ENCODE results near the gene HOATZ. TPM values are rescaled to one million over a fixed set of nuclear protein-coding genes. Genes with fewer than 3 reads are reported as not detected.

HOATZ gene
- polyA plus RNA-seq, 1 of the 3 experiments (the other 2 are of a cell fraction), result 4.9 TPM

GRCh38 chr11:111522426-111522825, 7.8 kb downstream of the HOATZ start:
- DNase-seq, result no peak
- CTCF ChIA-PET, result no interaction called here
- Histone ChIP-seq H3K4me1 (ENCODE audit: control insufficient read depth in 1 of 2, insufficient read depth in 2 of 2, low read depth in 1 of 2, low read length in 1 of 2) (peaks cover 0 to 25% of the 10 kb centered on the region in 2 experiments; a peak in 2 of 4 replicates), H3K27me3 (ENCODE audit: insufficient read depth) (no peaks in the 10 kb centered on the region), H3K79me2 (ENCODE audit: insufficient read depth) (no peaks in the 10 kb centered on the region), H3K9me2 (no peaks in the 10 kb centered on the region), H3K9me3 (no peaks in the 10 kb centered on the region), H3K4me2 (no peak overlapping the region), H3K27ac (ENCODE audit: low read depth in 2 of 2, low read length in 1 of 2) (peak overlapping the region in 1 of 2 experiments; percentile 87; a peak in 1 of 4 replicates), H4K20me1 (ENCODE audit: insufficient read depth) (no peaks in the 10 kb centered on the region), H2AFZ (ENCODE audit: low read depth) (no peak overlapping the region), H3K9ac (no peak overlapping the region), H3F3A (replicated peaks; ENCODE audit: insufficient read depth) (peaks cover 43% of the 10 kb centered on the region), H3K4me3 (ENCODE audit: low read depth in 2 of 2, low read length in 1 of 2) (no peak overlapping the region), H3K36me3 (replicated peaks in 1 of 2; ENCODE audit: control insufficient read depth in 1 of 2, insufficient read depth in 2 of 2, low read length in 1 of 2) (no peaks in the 10 kb centered on the region)
- POLR2A ChIA-PET, result no interaction called here
- TF ChIP-seq RAD21 (IDR thresholded peaks at IDR 0.05; ENCODE audit: low read length), result no peak
- no peak for TF ChIP-seq EP300 (IDR thresholded peaks at IDR 0.05; ENCODE audit: borderline replicate concordance in 1 of 2, low read depth in 1 of 2, low read length in 1 of 2)
- no peak for TF ChIP-seq PBX3 (IDR thresholded peaks at IDR 0.05)
- TF ChIP-seq RCOR1 (IDR thresholded peaks at IDR 0.05; ENCODE audit: low read length), result no peak
- TF ChIP-seq YY1 (IDR thresholded peaks at IDR 0.05; ENCODE audit: low read depth), result no peak
- TF ChIP-seq POLR2AphosphoS5 (IDR thresholded peaks at IDR 0.05; ENCODE audit: low read depth, low read length), result no peak
- TF ChIP-seq FOXJ3 (CRISPR knock-in tag; IDR thresholded peaks at IDR 0.05), result no peak
- TF ChIP-seq FOSL2 (IDR thresholded peaks at IDR 0.05; ENCODE audit: borderline replicate concordance, low read depth), result no peak
- TF ChIP-seq NFIC (IDR thresholded peaks at IDR 0.05; ENCODE audit: borderline replicate concordance), result no peak
- TF ChIP-seq ZBTB33 (IDR thresholded peaks at IDR 0.05; ENCODE audit: borderline replicate concordance, low read depth), result no peak
- TF ChIP-seq SIN3A (IDR thresholded peaks at IDR 0.05; ENCODE audit: borderline replicate concordance, low read depth, low read length), result no peak
- 89% methylated on average over 5 of the region's 5 CpGs for WGBS (ENCODE audit: low lambda C conversion rate)

- Histone ChIP-seq H3K9ac (no peak overlapping the region), H3K4me1 (ENCODE audit: control insufficient read depth in 1 of 2, insufficient read depth in 2 of 2, low read depth in 1 of 2, low read length in 1 of 2) (peaks cover 0 to 28% of the 10 kb centered on the region in 2 experiments; a peak in 2 of 4 replicates), H4K20me1 (ENCODE audit: insufficient read depth) (no peaks in the 10 kb centered on the region), H3F3A (replicated peaks; ENCODE audit: insufficient read depth) (peaks cover 51% of the 10 kb centered on the region), H3K79me2 (ENCODE audit: insufficient read depth) (no peaks in the 10 kb centered on the region), H3K9me3 (no peaks in the 10 kb centered on the region), H3K36me3 (replicated peaks in 1 of 2; ENCODE audit: control insufficient read depth in 1 of 2, insufficient read depth in 2 of 2, low read length in 1 of 2) (no peaks in the 10 kb centered on the region), H3K4me3 (ENCODE audit: low read depth in 2 of 2, low read length in 1 of 2) (no peak overlapping the region), H3K9me2 (no peaks in the 10 kb centered on the region), H2AFZ (ENCODE audit: low read depth) (no peak overlapping the region), H3K27ac (ENCODE audit: low read depth in 2 of 2, low read length in 1 of 2) (no peak overlapping the region), H3K4me2 (no peak overlapping the region), H3K27me3 (ENCODE audit: insufficient read depth) (no peaks in the 10 kb centered on the region)
- DNase-seq, result no peak
- 100% methylated on average over 2 of the region's 2 CpGs for WGBS (ENCODE audit: low lambda C conversion rate)
- POLR2A ChIA-PET, result no interaction called here
- CTCF ChIA-PET, result interaction anchor here (1.0 kb wide), 1 partner anchor 68 kb away, joined by 3 read pairs; no protein-coding TSS in a partner anchor
- TF ChIP-seq TAF1 (IDR thresholded peaks at IDR 0.05; ENCODE audit: borderline replicate concordance, low read depth, low read length) (no peak), IRF3 (IDR thresholded peaks at IDR 0.05; ENCODE audit: low read depth, low read length) (no peak), POLR2AphosphoS5 (IDR thresholded peaks at IDR 0.05; ENCODE audit: low read depth, low read length) (no peak), ZBTB33 (IDR thresholded peaks at IDR 0.05; ENCODE audit: borderline replicate concordance, low read depth) (no peak), SMC3 (IDR thresholded peaks at IDR 0.05; ENCODE audit: low read depth, low read length) (no peak), FOSL2 (IDR thresholded peaks at IDR 0.05; ENCODE audit: borderline replicate concordance, low read depth) (no peak), USF1 (IDR thresholded peaks at IDR 0.05; ENCODE audit: borderline replicate concordance, low read depth) (no peak), CHD2 (IDR thresholded peaks at IDR 0.05; ENCODE audit: low read length, partially characterized antibody) (no peak), FOXJ3 (CRISPR knock-in tag; IDR thresholded peaks at IDR 0.05) (no peak)
Measured at GRCh38 chr11:111523343-111523742, 8.8 kb downstream of the HOATZ start.

Measured in SK-N-SH (cell line).